ENCODE results near the gene OLFML3.

- TF ChIP-seq CTCF (IDR thresholded peaks at IDR 0.05) (no peak), EZH2phosphoT487 (IDR thresholded peaks at IDR 0.05) (no peak), EZH2 (IDR thresholded peaks at IDR 0.05) (no peak)
Observed at GRCh38 chr1:113975211-113975895, 3.9 kb upstream of the OLFML3 start.

Measured in neural progenitor cell (in vitro differentiated cells).